GM18858 (cell line): ENCODE measurements around the gene LRFN4.

ENCODE experiments used
- ATAC-seq: cut with Tn5 transposase; IDR thresholded peaks from one replicate; pipeline ENCODE4 v1.9.1; 2021; ENCODE audit not compliant: unreplicated experiment

The LRFN4 gene

GRCh38 chr11:66887526-66887925 lies 30.7 kb downstream of the LRFN4 start:
- ATAC-seq, result no peak

GRCh38 chr11:66888282-66888681 lies 31.4 kb downstream of the LRFN4 start:
- ATAC-seq, result no peak

- no peak for ATAC-seq
Measured at GRCh38 chr11:66889960-66890359, 33.1 kb downstream of the LRFN4 start.

- peak; percentile 81 for ATAC-seq
Measured at GRCh38 chr11:66891851-66892660, 35.2 kb downstream of the LRFN4 start.

- no peak for ATAC-seq
Measured at GRCh38 chr11:66892911-66893310, 36.0 kb downstream of the LRFN4 start.

- no peak for ATAC-seq
Measured at GRCh38 chr11:66894141-66894540, 37.3 kb downstream of the LRFN4 start.

- no peak for ATAC-seq
Measured at GRCh38 chr11:66901964-66902390, 45.1 kb downstream of the LRFN4 start.

GRCh38 chr11:66902486-66903177 lies 45.8 kb downstream of the LRFN4 start:
- no peak for ATAC-seq

GRCh38 chr11:66904055-66904454 lies 47.2 kb downstream of the LRFN4 start:
- no peak for ATAC-seq

- ATAC-seq, result no peak
Measured at GRCh38 chr11:66904561-66904960, 47.7 kb downstream of the LRFN4 start.

- no peak for ATAC-seq
Measured at GRCh38 chr11:66904981-66905521, 48.2 kb downstream of the LRFN4 start.

- ATAC-seq, result no peak
Measured at GRCh38 chr11:66905631-66906030, 48.8 kb downstream of the LRFN4 start.

- ATAC-seq, result no peak
Measured at GRCh38 chr11:66906061-66906733, 49.3 kb downstream of the LRFN4 start.

- no peak for ATAC-seq
Measured at GRCh38 chr11:66907751-66908630, 51.1 kb downstream of the LRFN4 start.

GRCh38 chr11:66909181-66909580 lies 52.3 kb downstream of the LRFN4 start:
- ATAC-seq, result no peak

GRCh38 chr11:66910016-66910415 lies 53.2 kb downstream of the LRFN4 start:
- no peak for ATAC-seq
